MCF 10A (cell line): ENCODE data around the gene CORO2B. TPM values are rescaled to one million over a fixed set of nuclear protein-coding genes. Genes with fewer than 3 reads are reported as not detected.

ENCODE experiments used
- BruUV-seq: library from RNA; stranded (reverse); fragments of 400-500 nt; replicated peaks from 2 replicates; lab custom pipeline; 2021; lab: Mats Ljungman, UMichigan
- CTCF ChIA-PET: fragments of 300-600 bp; sonication (Branson Sonifier 250); formaldehyde crosslinking; extraction: SDS; loops from one replicate; lab custom pipeline; 2021; ENCODE audit warnings: antibody characterized with exemption, inconsistent platforms; lab: Yijun Ruan, JAX
- POLR2A ChIA-PET: fragments of 300-600, 350-650 bp; sonication (Branson Sonifier 250); formaldehyde crosslinking; extraction: SDS; loops from one replicate; lab custom pipeline; 2020; ENCODE audit warnings: antibody characterized with exemption, inconsistent platforms; lab: Yijun Ruan, JAX
- DNase-seq: peaks from one replicate; pipeline ENCODE4 v3.0.0-alpha.2; 2018; ENCODE audit not compliant: unreplicated experiment
- H3K27ac Mint-ChIP-seq: one replicate; pipeline ENCODE4 v1.8.0; 2022; ENCODE audit warnings: mild to moderate bottlenecking, low read depth, mixed read lengths; ENCODE audit not compliant: unreplicated experiment
- H3K27me3 Mint-ChIP-seq: one replicate; pipeline ENCODE4 v1.8.0; 2022; ENCODE audit warnings: mixed read lengths; ENCODE audit not compliant: insufficient read depth, unreplicated experiment
- H3K36me3 Mint-ChIP-seq: one replicate; pipeline ENCODE4 v1.8.0; 2022; ENCODE audit warnings: mild to moderate bottlenecking, moderate library complexity, mixed read lengths; ENCODE audit not compliant: insufficient read depth, unreplicated experiment
- H3K4me1 Mint-ChIP-seq: one replicate; pipeline ENCODE4 v1.8.0; 2022; ENCODE audit warnings: mixed read lengths; ENCODE audit not compliant: insufficient read depth, unreplicated experiment
- H3K4me3 Mint-ChIP-seq: one replicate; pipeline ENCODE4 v1.8.0; 2022; ENCODE audit warnings: mild to moderate bottlenecking, moderate library complexity, mixed read lengths; ENCODE audit not compliant: unreplicated experiment
- H3K9me3 Mint-ChIP-seq: one replicate; pipeline ENCODE4 v1.8.0; 2022; ENCODE audit warnings: mixed read lengths; ENCODE audit not compliant: unreplicated experiment
- intact Hi-C: fragments of 100-400 bp; cut with micrococcal nuclease; formaldehyde crosslinking; loops from 2 replicates; pipeline ENCODE4 v1.14.1; 2022
- total RNA-seq: library from RNA; stranded (reverse); gene quantifications from 2 replicates; pipeline ENCODE4 v1.2.3, GENCODE V29; 2022
- TF ChIP-seq, protein P1 (sequence below): fragments of 200-600 bp; IDR thresholded peaks from one replicate; pipeline ENCODE4 v1.8.0; 2022; ENCODE audit warnings: antibody characterized with exemption, mild to moderate bottlenecking; ENCODE audit not compliant: unreplicated experiment

The CORO2B gene
- total RNA-seq, 1 experiment from 2014 or later = 0.79 TPM

DNA sequence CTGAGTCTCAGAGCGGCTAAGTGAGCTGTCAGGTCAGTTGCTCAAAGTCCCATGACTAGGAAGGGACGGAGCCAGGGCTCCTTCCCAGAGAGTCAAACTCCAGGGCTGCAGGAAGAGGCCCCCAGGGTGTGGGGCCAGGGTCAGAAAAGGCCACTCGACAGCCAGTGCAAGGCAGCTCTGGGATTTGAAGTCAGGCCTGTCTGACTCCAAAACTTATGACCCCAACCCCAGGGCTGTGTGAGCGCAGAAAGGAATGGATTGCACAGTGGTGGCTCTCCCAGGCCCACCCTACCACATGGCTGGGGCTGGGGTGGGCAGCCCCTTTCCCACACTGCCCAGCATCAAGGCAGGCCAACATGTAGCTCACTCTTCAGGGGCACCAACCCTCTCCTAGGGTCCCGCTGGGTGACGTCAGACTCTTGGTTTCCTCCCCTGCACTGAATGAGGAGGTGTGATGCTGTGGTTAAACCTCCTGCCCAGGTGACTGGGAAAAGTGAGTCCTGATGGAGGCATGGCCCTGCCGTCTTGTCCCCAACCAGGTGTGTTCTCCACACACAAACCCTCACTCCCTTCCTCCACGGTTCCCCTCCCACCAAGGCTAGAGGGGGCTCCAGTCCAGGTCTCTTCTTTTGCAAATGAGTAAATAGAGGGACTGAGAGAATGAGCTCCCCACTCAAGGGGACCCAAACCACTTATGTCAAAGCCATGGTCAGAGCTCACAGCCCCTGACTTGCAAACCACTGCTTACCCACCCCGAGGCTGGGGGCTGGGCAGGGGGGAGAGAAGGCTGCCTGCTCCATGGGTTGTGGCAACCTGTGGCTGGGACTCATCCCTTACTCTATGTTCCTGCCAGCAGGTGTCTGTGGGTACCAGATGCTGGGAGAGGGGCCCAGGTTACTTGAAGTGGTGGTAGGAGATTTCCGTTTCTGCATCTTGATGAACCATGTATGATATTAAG, 23.8 kb upstream of the CORO2B start:
- no peaks in the 10 kb centered on the region for H3K9me3 Mint-ChIP-seq
- H3K27me3 Mint-ChIP-seq = no peaks in the 10 kb centered on the region
- intact Hi-C loops = loop anchor here (1.0 kb wide), 2 partner anchors 119 to 320 kb away; no protein-coding TSS in a partner anchor
- DNase-seq = no peak
- no TSS peak for BruUV-seq
- ChIA-PET CTCF (interaction anchor here (0.6 to 6.9 kb wide), 36 partner anchors 8 to 498 kb away, joined by 3 to 121 read pairs (median 4); no protein-coding TSS in a partner anchor), POLR2A (interaction anchor here (0.6 to 1.0 kb wide), 3 partner anchors 54 to 321 kb away, joined by 3 read pairs; no protein-coding TSS in a partner anchor)
- H3K36me3 Mint-ChIP-seq = no peaks in the 10 kb centered on the region
- no peak overlapping the region for H3K27ac Mint-ChIP-seq
- TF ChIP-seq, protein P1, sequence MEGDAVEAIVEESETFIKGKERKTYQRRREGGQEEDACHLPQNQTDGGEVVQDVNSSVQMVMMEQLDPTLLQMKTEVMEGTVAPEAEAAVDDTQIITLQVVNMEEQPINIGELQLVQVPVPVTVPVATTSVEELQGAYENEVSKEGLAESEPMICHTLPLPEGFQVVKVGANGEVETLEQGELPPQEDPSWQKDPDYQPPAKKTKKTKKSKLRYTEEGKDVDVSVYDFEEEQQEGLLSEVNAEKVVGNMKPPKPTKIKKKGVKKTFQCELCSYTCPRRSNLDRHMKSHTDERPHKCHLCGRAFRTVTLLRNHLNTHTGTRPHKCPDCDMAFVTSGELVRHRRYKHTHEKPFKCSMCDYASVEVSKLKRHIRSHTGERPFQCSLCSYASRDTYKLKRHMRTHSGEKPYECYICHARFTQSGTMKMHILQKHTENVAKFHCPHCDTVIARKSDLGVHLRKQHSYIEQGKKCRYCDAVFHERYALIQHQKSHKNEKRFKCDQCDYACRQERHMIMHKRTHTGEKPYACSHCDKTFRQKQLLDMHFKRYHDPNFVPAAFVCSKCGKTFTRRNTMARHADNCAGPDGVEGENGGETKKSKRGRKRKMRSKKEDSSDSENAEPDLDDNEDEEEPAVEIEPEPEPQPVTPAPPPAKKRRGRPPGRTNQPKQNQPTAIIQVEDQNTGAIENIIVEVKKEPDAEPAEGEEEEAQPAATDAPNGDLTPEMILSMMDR = no peak
- H3K4me3 Mint-ChIP-seq = no peak overlapping the region
- H3K4me1 Mint-ChIP-seq = peaks cover 6% of the 10 kb centered on the region

DNA sequence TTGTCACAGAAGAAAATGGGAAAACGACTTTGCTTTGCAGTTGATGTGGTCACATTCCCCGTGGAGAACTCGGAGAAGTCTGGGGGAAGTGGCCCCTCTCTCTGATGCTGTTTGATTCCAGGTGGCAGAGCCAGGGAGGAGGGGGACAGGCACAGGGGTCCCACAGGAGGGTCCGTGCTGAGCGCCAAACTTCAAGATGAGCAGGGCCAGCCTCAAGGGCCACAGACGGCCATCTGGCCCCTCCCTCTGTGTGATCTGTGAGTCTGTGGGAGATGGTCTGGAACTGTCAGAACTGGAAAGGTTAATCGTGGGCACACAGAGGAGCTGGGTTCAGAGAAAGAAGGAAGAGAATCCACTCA, 23.1 kb upstream of the CORO2B start:
- Mint-ChIP-seq H3K27ac (no peak overlapping the region), H3K9me3 (no peaks in the 10 kb centered on the region), H3K4me3 (no peak overlapping the region), H3K36me3 (no peaks in the 10 kb centered on the region), H3K27me3 (no peaks in the 10 kb centered on the region), H3K4me1 (peaks cover 6% of the 10 kb centered on the region)
- ChIA-PET POLR2A (no interaction called here), CTCF (interaction anchor here (0.6 to 6.9 kb wide), 7 partner anchors 118 to 434 kb away, joined by 3 to 121 read pairs (median 12); no protein-coding TSS in a partner anchor)
- BruUV-seq = no TSS peak
- intact Hi-C loops = no loop called here
- no peak for DNase-seq
- TF ChIP-seq, protein P1 = no peak

DNA sequence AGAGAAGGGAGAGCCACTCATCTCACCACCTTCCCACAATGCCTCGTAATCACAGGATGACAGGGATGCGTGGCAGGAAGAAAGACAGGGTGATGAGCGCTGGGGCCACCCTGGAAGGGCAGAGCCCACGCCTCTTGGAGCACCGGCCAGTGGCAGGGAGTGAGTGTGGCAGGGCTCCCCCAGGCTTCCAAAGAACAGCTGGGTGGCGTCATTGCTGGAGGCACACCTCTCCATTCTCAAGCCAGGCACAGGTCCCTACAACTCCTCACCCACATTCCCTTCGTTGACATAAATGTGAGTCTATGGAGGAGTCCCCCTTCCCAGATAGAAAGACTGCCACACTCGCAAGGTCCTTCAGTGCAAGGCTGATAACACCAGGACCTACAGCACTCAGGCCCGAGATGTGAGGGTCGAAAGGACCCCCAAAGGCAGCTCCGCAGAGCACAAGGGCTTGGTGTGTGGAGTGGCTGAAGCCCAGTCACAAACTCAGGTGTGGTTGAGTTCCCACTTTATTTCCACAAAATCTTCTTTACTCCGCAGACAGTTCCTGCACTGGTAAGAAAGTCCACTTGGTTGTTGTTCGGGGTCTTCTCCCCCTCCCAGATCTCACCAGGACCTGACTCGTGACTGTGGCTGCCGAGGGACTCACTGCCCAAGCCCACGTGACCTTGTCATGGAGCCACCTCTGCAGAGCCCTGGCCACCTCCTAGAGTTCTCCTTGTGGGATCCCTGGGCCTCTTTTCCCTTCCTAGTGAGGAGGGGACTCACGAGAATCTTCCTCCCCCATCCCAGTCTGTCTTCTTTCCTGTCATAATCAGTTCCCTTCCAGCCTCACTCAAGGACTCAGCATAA, 22.4 kb upstream of the CORO2B start:
- no peaks in the 10 kb centered on the region for H3K36me3 Mint-ChIP-seq
- DNase-seq = no peak
- CTCF ChIA-PET = interaction anchor here (0.6 to 6.9 kb wide), 7 partner anchors 7 to 381 kb away, joined by 3 to 121 read pairs (median 6); no protein-coding TSS in a partner anchor
- H3K27me3 Mint-ChIP-seq = no peaks in the 10 kb centered on the region
- intact Hi-C loops = no loop called here
- peaks cover 6% of the 10 kb centered on the region for H3K4me1 Mint-ChIP-seq
- no peak overlapping the region for H3K4me3 Mint-ChIP-seq
- no peaks in the 10 kb centered on the region for H3K9me3 Mint-ChIP-seq
- no TSS peak for BruUV-seq
- POLR2A ChIA-PET = interaction anchor here (0.7 to 0.9 kb wide), 2 partner anchors 265 to 319 kb away, joined by 3 to 4 read pairs; partner anchors contain the start of gene ANP32A
- TF ChIP-seq, protein P1 = no peak
- H3K27ac Mint-ChIP-seq = no peak overlapping the region
